ENCODE results near the gene CPS1. TPM values are rescaled to one million over a fixed set of nuclear protein-coding genes. Genes with fewer than 3 reads are reported as not detected.

Gene CPS1
- total RNA-seq, 1 experiment from 2014 or later, result 50.7 TPM

DNA sequence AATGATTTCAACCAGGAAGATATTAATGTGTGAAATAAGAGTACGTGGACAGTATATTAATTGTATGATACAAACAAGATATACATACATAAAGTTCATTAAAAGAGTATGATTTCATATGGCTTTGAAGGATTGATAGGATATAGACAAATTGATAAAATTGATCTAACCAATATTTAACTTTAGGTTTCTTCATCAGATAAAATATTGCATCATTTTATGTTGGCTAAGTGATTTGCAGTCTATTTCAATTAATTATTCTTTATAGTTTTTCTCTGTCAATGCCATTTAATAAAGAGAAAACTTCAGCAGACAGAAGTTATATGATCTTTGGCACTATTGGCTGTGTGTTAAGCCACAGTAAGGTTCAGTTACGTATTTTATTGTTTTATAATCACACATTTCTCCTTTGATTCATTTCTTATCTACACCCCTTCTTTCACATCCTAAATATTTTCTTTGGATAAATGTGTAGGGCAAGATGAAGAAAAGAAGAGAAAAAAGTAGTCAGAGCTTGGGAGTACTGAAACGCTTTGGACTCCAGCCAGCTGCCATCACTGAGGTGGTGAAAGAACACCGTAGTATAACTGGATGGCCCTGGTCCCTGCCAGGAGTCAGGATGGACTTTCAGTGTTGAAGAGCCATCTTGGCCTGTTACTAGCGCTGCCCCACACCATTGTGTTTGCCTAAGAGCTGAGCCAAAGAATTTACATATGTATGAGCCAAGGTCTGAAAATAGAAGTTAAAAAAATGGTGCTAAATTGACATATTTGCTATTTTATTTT lies 9.8 kb upstream of the CPS1 start:
- DNase-seq (ENCODE audit: low spot score), result no peak

DNA sequence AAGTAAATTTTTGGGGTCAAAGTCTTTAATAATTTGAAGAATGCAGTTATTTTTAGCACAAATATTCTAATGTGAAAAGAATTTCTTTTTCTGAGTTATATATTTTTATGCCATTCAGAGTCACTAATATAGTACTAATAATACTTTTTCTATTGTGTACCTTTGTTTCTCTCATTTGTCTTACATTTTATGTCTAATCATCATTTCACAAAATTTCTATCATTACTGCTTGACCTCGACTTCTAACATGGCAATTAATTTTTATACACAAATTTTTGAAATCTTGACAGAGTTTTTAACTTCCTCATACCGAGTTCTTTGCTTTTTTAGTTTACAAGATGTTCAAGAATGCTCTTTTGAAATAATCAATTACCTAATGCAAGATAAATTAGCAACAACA lies 8.4 kb upstream of the CPS1 start:
- no peak for DNase-seq (ENCODE audit: low spot score)

DNA sequence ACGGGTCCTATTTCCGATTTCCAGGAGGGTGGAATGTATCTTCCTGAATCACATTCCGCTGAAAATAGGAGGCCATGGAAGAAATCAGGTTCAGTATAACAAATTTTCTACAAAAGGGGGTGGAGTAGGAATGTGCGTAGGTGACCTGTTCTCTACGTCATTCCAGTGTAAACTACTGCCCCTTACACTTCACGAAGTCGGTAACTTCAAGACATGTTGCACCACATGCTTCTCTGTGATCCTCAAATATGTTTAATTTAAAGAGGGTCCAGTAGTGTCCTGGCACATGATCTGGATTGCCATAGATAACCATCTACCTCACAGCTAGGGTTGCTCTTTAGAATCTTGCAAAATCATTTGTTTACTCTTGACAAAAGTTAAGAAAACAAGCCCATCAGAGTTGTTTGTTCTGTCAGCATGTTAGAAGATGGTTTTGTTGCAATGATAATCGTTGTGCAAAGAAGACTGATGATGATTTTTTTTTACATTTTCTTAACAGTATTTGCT lies 7.5 kb upstream of the CPS1 start:
- no peak for DNase-seq (ENCODE audit: low spot score)

DNA sequence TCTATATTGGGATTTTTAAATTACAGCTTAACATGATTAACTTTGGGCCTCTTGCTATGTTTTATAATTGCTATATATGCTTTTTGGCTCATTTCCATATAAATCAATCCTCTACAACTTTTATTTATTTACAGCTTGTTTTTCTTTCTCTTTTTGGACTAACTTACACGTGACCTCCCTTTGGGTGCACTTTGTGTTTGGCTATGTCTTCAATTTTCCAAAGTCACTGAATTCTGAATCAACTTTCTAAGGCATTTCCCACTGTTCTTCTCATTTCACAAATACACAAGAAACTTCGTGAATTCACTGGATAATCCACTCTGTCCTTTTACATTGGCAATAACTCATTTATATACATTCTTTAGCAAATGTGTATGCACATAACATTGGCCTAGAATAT lies 5.4 kb upstream of the CPS1 start:
- DNase-seq (ENCODE audit: low spot score), result no peak

DNA sequence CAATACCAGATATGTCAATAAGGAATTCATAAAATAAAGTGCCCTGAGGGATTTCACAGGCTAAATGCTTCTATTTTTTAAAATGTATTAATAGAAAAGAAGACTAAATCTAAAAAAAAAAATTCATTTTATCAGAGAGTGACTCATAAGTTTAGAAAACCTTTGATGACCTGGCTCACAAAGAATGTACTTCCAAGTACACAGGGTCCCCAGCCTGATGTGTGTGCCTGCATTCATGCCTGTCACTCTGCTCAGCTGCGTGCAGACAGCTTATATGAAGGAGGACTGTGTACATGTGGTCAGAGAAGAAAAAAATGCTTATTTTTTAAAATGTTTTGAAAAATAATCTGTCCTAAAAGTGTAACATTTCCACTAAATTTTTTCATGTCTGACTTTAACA lies 3.0 kb upstream of the CPS1 start:
- DNase-seq (ENCODE audit: low spot score), result peak; percentile 62

DNA sequence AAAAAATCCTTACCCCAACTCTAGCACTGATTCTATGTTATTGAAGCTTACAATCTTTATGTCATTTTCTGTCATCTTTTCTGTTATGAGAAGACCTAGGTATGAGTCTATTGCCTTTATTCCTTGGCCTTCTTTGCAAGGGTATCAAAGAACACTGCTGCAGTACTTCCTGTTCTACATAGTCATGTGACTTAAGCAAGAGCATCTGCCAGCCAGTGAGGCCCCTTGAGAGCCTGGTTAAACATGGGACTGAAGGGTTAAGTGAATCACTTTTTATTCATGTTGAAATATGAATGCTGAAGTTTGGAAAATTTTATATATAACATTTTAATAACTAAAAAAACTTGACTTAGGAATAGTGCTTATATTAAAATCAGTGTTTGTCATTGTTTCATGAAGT lies 844 bp upstream of the CPS1 start:
- no peak for DNase-seq (ENCODE audit: low spot score)

DNA sequence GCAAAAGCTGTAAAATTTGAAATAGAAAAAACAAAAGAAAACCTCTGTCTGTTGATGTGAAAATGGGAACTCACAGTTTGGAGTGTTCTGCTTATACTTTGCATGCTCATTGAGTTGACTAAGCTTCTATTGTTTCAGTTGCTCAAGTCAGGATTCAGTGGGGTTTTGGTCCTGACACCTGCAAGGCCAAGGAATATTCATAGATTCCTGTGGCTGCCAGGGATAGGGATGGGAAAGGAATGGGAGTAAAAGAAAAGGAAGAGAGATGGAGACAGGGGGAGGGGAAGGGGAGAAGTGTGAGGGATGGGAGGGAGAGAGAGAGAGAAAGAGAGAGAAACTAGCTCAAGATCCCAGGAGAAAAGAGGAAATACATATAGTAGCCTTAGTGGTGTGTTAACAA lies 1.3 kb downstream of the CPS1 start:
- no peak for DNase-seq (ENCODE audit: low spot score)

DNA sequence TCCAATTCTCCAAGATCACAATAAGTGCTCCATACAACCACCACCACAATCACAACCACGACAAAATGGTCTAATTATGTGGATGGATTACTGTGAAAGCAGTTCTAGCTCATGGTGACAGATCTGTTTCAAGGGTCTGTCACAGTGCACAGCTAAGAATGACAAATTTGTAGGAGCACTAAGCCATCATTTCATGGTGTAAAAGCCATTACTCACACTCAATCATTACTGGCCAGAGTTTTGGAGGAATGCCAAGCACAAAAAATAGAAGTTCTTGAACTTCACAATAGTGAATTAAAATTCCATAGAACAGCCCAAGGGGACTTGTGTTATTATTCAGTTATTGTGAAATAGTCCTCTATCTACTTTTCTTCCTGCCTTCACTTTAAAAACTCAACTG lies 2.3 kb downstream of the CPS1 start:
- no peak for DNase-seq (ENCODE audit: low spot score)

DNA sequence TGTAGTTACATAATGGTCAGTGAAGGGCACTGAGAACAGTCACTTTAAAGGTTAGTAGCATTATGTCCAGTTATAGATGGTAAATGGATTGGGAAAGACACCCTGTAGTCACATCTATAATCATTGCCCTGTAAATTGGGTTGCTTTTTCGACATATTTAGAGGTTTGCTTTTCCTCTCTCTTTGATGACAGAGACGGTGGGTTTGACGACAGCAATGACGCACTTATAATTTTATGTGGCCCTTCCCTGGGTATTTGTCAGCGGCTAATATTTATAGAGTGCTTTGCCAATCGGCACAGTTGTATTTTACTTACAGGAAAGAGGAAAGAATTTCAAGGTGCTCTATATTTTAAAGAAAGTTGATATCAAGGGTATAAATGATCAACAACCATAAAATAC lies 2.8 kb downstream of the CPS1 start:
- no peak for DNase-seq (ENCODE audit: low spot score)

DNA sequence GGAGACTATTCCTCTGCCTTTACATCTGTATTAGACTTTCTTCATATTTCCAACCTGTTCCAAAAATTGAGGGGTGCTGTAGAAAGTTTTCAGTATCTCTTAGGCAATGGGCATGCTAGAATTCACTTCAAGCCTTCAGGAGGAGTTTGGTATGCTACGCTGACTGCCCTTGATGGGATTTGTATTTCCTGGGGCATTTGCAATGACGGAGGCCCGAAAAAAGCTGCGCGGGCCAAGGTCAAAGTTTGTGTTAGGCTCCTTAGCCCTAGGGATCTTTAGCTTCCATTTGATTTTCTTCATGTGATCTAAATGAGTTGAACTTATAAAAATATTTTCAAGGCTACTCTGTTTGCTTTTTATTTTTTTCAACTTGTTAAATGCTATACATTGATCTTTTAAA lies 5.1 kb downstream of the CPS1 start:
- DNase-seq (ENCODE audit: low spot score), result no peak

DNA sequence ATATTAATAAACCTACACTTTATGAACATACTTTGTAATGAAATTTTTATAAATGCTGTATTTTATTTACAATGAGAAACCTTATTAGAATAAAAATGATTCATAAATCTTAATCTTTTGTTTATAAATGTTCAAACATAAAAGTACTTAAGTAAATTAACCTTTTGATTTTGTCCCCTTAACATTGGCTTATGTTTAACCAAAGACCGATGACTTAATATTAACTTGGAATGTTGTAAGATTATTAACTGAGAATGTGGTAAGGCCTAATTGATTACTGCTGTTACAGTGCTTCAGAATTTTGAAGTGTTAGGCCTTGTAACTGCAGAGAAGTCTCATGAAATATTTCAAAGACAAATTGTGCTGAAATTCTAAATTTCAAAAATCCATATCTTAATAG lies 5.7 kb downstream of the CPS1 start:
- no peak for DNase-seq (ENCODE audit: low spot score)

DNA sequence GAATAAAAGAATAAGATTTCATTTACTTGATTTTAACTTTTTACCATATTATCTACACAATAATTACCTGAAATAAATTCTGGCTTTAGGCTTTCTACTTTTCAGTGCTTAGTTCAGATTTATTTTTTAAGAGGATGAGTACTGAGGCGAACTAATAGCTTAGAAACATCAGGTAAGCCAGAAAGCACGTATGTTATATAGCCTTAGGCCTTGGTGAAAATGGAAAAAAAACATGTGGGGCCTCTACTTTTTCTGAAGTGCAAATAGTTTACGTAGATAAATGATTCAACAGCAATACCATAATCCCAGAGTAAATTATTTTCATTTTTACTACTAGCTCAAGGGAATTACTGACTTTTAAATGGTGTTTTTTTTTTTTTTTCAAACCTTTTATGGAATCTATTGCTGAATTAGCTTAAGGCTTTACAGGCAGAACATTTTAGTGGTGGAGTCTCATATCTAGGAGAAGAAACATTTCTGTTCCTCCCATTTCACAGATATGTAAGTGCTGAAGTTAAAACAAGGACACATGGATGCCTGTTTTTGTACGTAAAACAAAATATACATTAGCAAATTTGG lies 6.2 kb downstream of the CPS1 start:
- no peak for DNase-seq (ENCODE audit: low spot score)

DNA sequence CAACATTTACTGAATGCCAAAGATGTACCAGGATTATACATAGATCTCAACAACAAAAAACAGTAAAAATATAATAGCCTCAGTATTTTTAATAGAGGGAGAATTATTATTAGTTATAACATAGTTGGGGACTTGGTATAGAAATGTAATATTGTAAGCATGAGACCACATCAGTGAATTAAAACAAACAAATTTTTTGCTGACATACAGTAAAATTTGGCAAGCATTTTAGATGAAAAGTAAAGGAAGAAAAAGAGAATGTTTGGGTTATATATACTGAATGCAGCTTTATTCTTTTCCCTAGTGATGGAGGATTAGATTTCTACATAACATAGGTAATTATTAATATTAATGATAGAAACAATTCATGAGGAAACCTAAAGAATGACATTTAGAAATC lies 10.9 kb downstream of the CPS1 start:
- no peak for DNase-seq (ENCODE audit: low spot score)

DNA sequence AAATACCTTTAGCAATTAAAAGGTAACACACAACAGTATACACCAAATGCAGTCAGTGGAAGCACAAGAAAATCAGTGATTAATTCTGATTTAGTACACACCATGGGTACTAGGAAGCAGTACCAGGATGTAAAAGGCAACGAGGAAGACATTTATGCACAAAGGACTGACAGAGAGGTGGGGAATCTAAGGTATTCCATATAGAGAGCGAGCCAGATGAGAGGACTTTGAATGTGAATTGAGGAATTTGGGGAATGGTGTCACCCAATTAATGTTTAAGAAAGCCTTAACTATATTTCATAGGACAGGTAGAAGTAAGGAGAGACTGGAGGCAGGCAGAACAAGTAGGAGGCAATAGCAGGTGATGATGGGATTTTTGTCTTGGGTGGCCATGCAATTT lies 11.7 kb downstream of the CPS1 start:
- no peak for DNase-seq (ENCODE audit: low spot score)

DNA sequence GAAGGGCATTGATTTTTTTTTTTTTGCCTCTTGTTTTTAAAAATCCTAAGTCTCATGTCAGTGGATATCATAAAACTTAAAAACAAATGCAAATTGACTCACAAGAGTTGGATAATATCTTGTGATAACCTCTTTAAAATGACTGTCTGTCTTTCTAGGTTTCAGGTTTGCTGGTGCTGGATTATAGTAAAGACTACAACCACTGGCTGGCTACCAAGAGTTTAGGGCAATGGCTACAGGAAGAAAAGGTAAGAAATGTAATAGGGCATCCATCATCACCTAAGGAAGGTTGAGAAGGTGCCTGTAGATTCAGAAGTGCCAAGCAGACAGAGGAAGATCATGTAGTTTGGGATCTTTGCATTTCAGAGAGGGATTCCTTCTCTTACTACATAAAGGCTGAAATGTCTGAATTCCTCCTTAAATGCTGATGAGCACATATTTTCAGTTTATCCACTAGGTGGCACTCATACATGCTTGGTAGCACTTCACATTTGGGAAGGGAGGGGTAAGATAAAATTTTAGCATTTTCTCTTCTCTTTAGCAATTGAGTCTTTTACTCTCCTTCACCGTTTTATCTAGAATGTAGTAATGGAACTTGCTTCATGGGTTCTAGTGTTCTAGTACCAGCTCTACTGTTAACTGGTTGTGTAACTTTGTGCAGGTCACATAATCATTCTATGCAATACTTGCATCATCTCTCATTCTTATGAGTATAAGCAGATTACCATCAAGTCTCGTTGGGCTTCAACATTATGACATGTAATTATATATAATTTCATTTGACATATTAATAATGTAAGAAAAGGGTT lies 21.1 kb downstream of the CPS1 start:
- peak; percentile 61 for DNase-seq (ENCODE audit: low spot score)

DNA sequence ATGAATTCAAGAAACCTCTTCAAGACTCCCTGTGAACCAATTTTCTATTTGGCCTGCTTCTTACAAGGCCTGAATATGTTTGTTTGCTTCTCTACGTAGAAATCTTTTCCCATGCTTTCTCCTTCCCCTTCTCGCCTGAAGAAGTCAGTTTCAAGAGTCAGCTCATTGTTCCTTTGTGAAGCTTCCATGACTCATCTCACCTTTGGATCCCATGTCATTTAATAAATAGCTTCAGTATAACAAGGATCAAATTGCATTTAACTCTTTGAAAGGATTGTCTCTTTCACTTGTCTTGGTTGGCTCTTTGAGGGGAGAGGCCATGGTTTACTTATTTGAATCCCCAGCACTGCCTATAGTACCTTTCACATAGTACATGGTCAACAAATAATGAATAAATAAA lies 28.4 kb downstream of the CPS1 start:
- DNase-seq (ENCODE audit: low spot score), result peak; percentile 5

DNA sequence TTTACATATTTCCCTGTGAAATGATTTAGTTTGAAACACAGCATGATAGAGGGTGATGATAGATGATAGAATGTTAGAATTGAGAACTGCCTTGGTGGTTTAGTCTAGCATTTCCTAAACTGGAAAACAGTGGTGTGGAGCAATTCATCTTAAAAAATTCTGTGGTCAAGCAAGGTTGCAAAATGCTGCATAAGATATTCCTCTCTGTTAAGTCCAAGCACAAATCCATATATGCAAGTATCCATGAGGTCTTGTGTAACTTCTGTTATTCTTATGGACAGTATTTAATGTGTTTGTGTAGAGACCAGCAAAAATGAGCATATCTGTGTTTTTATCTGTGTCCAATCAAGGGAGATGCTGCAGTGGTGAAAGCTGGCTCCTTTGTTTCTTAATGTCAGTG lies 30.0 kb downstream of the CPS1 start:
- DNase-seq (ENCODE audit: low spot score), result no peak

DNA sequence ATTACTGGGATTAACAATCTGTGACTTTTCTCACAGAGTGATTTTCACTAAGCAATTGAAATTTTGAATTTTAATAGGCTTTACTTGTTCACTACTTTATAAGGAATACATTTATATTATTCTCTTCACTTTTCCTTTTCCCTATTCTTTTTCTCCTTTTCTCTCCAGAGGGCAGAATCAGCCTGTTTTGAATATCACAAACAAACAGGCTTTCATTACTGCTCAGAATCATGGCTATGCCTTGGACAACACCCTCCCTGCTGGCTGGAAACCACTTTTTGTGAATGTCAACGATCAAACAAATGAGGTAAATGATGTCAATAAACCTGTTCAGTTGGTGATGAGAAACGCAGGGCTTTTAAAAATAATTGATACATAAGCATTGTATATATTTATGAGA lies 35.3 kb downstream of the CPS1 start:
- DNase-seq (ENCODE audit: low spot score), result no peak

DNA sequence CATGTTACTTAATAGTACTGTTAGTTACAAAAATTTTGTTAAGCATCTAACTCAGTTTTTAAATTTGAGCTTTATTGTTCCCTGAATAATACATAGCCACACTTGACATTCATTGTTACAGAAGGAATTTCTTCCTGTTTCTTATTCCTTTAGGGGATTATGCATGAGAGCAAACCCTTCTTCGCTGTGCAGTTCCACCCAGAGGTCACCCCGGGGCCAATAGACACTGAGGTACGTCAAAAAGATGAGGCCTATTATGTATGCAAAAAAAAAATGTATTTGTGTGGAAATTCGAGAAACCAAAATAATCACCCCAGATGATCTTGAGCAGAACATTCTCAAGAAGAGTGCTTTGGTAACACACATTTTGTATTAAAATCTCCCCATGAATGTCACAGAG lies 36.3 kb downstream of the CPS1 start:
- DNase-seq (ENCODE audit: low spot score), result no peak

DNA sequence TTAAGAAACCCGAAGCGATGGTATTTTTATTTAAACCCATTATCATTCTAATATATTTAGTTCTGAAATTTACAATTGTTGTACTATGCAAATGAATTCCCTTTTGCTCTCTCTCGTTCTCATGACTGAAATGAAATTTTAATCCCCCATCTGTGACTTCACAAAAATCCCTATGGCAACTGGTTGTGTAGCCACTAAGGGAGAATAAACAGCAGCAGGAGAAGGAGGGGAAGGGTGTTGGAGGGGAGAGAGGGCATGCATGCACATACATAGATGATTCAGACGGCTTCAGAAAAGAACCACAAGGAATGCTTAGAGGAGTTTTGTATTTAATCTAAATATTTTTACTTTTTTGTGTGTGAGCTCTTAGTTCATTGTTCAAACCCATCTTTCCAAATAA lies 36.8 kb downstream of the CPS1 start:
- no peak for DNase-seq (ENCODE audit: low spot score)

DNA sequence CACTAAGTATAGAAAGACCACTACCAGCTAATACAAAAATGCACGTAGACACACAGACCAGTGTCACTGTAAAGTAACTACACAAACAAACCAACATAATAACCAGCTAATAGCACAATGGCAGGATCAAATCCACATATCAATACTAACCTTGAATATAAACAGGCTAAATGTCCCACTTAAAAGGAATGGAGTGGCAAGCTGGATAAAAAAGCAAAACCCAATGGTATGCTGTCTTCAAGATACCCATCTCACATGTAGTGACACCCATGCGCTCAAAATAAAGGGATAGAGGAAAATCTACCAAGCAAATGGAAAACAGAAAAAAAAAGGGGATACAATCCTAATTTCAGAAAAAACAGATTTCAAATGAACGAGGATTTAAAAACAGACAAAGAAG lies 41.8 kb downstream of the CPS1 start:
- DNase-seq (ENCODE audit: low spot score), result no peak

DNA sequence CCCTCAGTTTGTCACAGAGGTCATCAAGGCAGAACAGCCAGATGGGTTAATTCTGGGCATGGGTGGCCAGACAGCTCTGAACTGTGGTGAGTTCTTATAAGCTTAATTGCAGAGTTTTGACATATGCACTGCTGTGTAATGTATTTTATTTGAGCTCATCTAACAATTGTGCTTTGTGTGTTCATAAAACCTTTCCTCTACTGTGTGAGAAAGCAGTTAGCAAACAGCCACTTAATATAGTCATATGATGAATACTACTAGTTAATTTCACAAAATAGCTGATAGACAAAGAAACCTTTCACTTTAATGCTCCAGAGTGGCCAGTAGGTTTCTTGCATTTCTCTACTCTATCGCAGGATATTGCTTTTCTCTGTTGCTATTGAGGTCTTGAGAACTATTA lies 43.1 kb downstream of the CPS1 start:
- no peak for DNase-seq (ENCODE audit: low spot score)

DNA sequence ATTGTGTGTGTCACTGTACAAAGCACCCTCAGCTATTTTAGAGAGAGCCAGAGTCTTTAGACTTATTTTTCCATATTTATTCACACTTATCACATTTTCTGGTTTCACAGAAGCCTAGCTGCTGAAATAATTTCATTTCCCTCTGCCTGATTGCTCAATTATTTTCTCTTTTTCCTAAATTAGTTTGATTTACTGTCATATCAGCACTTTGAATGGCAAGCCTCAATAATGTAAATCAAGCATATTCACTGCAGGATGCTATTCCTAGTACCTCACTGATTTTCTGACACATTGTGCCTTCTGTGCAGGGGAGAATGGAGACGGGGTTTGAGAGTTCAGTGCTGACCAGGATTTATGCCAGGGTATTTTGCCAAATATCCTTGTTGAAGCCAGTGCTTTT lies 48.3 kb downstream of the CPS1 start:
- no peak for DNase-seq (ENCODE audit: low spot score)
